ENCODE results near the gene PAMR1.
"Not testable (repeated sequence)": the region's sequence is repeated elsewhere in the genome, so short reads cannot be mapped to it uniquely, and the experiment has no call there.

Gene PAMR1

GRCh38 chr11:35536470-35536869 is 11.1 kb upstream of the PAMR1 start:
- ATAC-seq (replicated peaks), result no peak
- no peak for DNase-seq
- Mint-ChIP-seq H3K4me3 (no peak overlapping the region), H3K36me3 (ENCODE audit: insufficient read depth) (no peaks in the 10 kb centered on the region), H3K27me3 (peaks cover 50 to 63% of the 10 kb centered on the region in 2 donors), H3K9me3 (no peaks in the 10 kb centered on the region), H3K27ac (no peak overlapping the region), H3K4me1 (ENCODE audit: low read depth in 2 of 2) (no peaks in the 10 kb centered on the region)

- DNase-seq (no peak), ATAC-seq (replicated peaks) (no peak)
- Mint-ChIP-seq H3K4me1 (ENCODE audit: low read depth in 2 of 2) (peaks cover 0 to under 1% of the 10 kb centered on the region in 2 donors), H3K27me3 (peaks cover 51 to 63% of the 10 kb centered on the region in 2 donors), H3K9me3 (no peaks in the 10 kb centered on the region), H3K36me3 (ENCODE audit: insufficient read depth) (no peaks in the 10 kb centered on the region), H3K27ac (no peak overlapping the region), H3K4me3 (no peak overlapping the region)
Measured at GRCh38 chr11:35531246-35531645, 5.8 kb upstream of the PAMR1 start.

- H3K4me3 Mint-ChIP-seq, result no peak overlapping the region
- DNase-seq, result no peak
- no peak for ATAC-seq (replicated peaks)
- peaks cover 0 to 3% of the 10 kb centered on the region in 2 donors for H3K4me1 Mint-ChIP-seq (ENCODE audit: low read depth in 2 of 2)
- peaks cover 61 to 75% of the 10 kb centered on the region in 2 donors for H3K27me3 Mint-ChIP-seq
- no peaks in the 10 kb centered on the region for H3K36me3 Mint-ChIP-seq (ENCODE audit: insufficient read depth)
- H3K9me3 Mint-ChIP-seq, result no peaks in the 10 kb centered on the region
- H3K27ac Mint-ChIP-seq, result no peak overlapping the region
Measured at GRCh38 chr11:35529971-35530495, 4.6 kb upstream of the PAMR1 start.

GRCh38 chr11:35526370-35526792 is 965 bp upstream of the PAMR1 start:
- peaks cover 84 to 97% of the 10 kb centered on the region in 2 donors for H3K27me3 Mint-ChIP-seq
- ATAC-seq (replicated peaks), result no peak
- peaks cover 0 to 3% of the 10 kb centered on the region in 2 donors for H3K4me1 Mint-ChIP-seq (ENCODE audit: low read depth in 2 of 2)
- H3K4me3 Mint-ChIP-seq, result no peak overlapping the region
- no peak for DNase-seq
- no peaks in the 10 kb centered on the region for H3K9me3 Mint-ChIP-seq
- H3K27ac Mint-ChIP-seq, result no peak overlapping the region
- no peaks in the 10 kb centered on the region for H3K36me3 Mint-ChIP-seq (ENCODE audit: insufficient read depth)

GRCh38 chr11:35524780-35525179 is 636 bp downstream of the PAMR1 start:
- no peak for ATAC-seq (replicated peaks)
- Mint-ChIP-seq H3K4me3 (no peak overlapping the region), H3K4me1 (ENCODE audit: low read depth in 2 of 2) (peaks cover 0 to 3% of the 10 kb centered on the region in 2 donors)

GRCh38 chr11:35523861-35524260 is 1.6 kb downstream of the PAMR1 start:
- no peak overlapping the region for H3K4me3 Mint-ChIP-seq
- peaks cover 0 to 3% of the 10 kb centered on the region in 2 donors for H3K4me1 Mint-ChIP-seq (ENCODE audit: low read depth in 2 of 2)

More at GRCh38 chr11:35524780-35525179, 636 bp downstream of the PAMR1 start:
- H3K9me3 Mint-ChIP-seq, result no peaks in the 10 kb centered on the region
- no peaks in the 10 kb centered on the region for H3K36me3 Mint-ChIP-seq (ENCODE audit: insufficient read depth)
- peaks cover 74 to 91% of the 10 kb centered on the region in 2 donors for H3K27me3 Mint-ChIP-seq
- no peak overlapping the region for H3K27ac Mint-ChIP-seq
- DNase-seq, result no peak

GRCh38 chr11:35523331-35523768 is 2.1 kb downstream of the PAMR1 start:
- H3K9me3 Mint-ChIP-seq, result no peaks in the 10 kb centered on the region

More at GRCh38 chr11:35523861-35524260, 1.6 kb downstream of the PAMR1 start:
- ATAC-seq (replicated peaks) (no peak), DNase-seq (no peak)
- H3K27me3 Mint-ChIP-seq, result peaks cover 68 to 91% of the 10 kb centered on the region in 2 donors
- H3K36me3 Mint-ChIP-seq (ENCODE audit: insufficient read depth), result no peaks in the 10 kb centered on the region
- H3K27ac Mint-ChIP-seq, result no peak overlapping the region
- no peaks in the 10 kb centered on the region for H3K9me3 Mint-ChIP-seq

GRCh38 chr11:35522091-35522490 is 3.3 kb downstream of the PAMR1 start:
- H3K36me3 Mint-ChIP-seq (ENCODE audit: insufficient read depth); ATAC-seq (replicated peaks); H3K4me1 Mint-ChIP-seq (ENCODE audit: low read depth in 2 of 2); H3K4me3 Mint-ChIP-seq; DNase-seq; H3K27ac Mint-ChIP-seq; H3K9me3 Mint-ChIP-seq: not testable (repeated sequence)
- peaks cover 68 to 91% of the 10 kb centered on the region in 2 donors for H3K27me3 Mint-ChIP-seq

More at GRCh38 chr11:35523331-35523768, 2.1 kb downstream of the PAMR1 start:
- Mint-ChIP-seq H3K27me3 (peaks cover 68 to 91% of the 10 kb centered on the region in 2 donors), H3K27ac (no peak overlapping the region), H3K36me3 (ENCODE audit: insufficient read depth) (no peaks in the 10 kb centered on the region), H3K4me3 (no peak overlapping the region), H3K4me1 (ENCODE audit: low read depth in 2 of 2) (peaks cover 0 to 3% of the 10 kb centered on the region in 2 donors)
- ATAC-seq (replicated peaks) (no peak), DNase-seq (no peak)

GRCh38 chr11:35520376-35520775 is 5.0 kb downstream of the PAMR1 start:
- Mint-ChIP-seq H3K4me1 (ENCODE audit: low read depth in 2 of 2) (no peaks in the 10 kb centered on the region), H3K36me3 (ENCODE audit: insufficient read depth) (no peaks in the 10 kb centered on the region), H3K27me3 (peaks cover 66 to 91% of the 10 kb centered on the region in 2 donors), H3K9me3 (no peaks in the 10 kb centered on the region), H3K27ac (no peak overlapping the region), H3K4me3 (no peak overlapping the region)
- ATAC-seq (replicated peaks) (no peak), DNase-seq (no peak)

- DNase-seq (no peak), ATAC-seq (replicated peaks) (no peak)
- no peaks in the 10 kb centered on the region for H3K9me3 Mint-ChIP-seq
- H3K36me3 Mint-ChIP-seq (ENCODE audit: insufficient read depth), result no peaks in the 10 kb centered on the region
- no peak overlapping the region for H3K27ac Mint-ChIP-seq
- no peaks in the 10 kb centered on the region for H3K4me1 Mint-ChIP-seq (ENCODE audit: low read depth in 2 of 2)
- peaks cover 63 to 91% of the 10 kb centered on the region in 2 donors for H3K27me3 Mint-ChIP-seq
- no peak overlapping the region for H3K4me3 Mint-ChIP-seq
Measured at GRCh38 chr11:35518766-35519165, 6.7 kb downstream of the PAMR1 start.

GRCh38 chr11:35517481-35517880 is 7.9 kb downstream of the PAMR1 start:
- no peaks in the 10 kb centered on the region for H3K9me3 Mint-ChIP-seq
- H3K36me3 Mint-ChIP-seq (ENCODE audit: insufficient read depth), result no peaks in the 10 kb centered on the region
- no peak for DNase-seq
- no peak for ATAC-seq (replicated peaks)
- no peak overlapping the region for H3K27ac Mint-ChIP-seq
- no peak overlapping the region for H3K4me3 Mint-ChIP-seq
- H3K27me3 Mint-ChIP-seq, result peaks cover 54 to 81% of the 10 kb centered on the region in 2 donors
- H3K4me1 Mint-ChIP-seq (ENCODE audit: low read depth in 2 of 2), result no peaks in the 10 kb centered on the region

GRCh38 chr11:35516403-35516802 is 9.0 kb downstream of the PAMR1 start:
- Mint-ChIP-seq H3K27ac (no peak overlapping the region), H3K9me3 (no peaks in the 10 kb centered on the region), H3K36me3 (ENCODE audit: insufficient read depth) (no peaks in the 10 kb centered on the region), H3K27me3 (peaks cover 58 to 81% of the 10 kb centered on the region in 2 donors), H3K4me3 (no peak overlapping the region), H3K4me1 (ENCODE audit: low read depth in 2 of 2) (no peaks in the 10 kb centered on the region)
- DNase-seq, result no peak
- no peak for ATAC-seq (replicated peaks)

GRCh38 chr11:35515224-35515623 is 10.2 kb downstream of the PAMR1 start:
- Mint-ChIP-seq H3K4me3 (no peak overlapping the region), H3K27me3 (peaks cover 70 to 84% of the 10 kb centered on the region in 2 donors), H3K9me3 (no peaks in the 10 kb centered on the region), H3K36me3 (ENCODE audit: insufficient read depth) (no peaks in the 10 kb centered on the region), H3K4me1 (ENCODE audit: low read depth in 2 of 2) (no peaks in the 10 kb centered on the region), H3K27ac (no peak overlapping the region)
- ATAC-seq (replicated peaks) (no peak), DNase-seq (no peak)

- ATAC-seq (replicated peaks) (no peak), DNase-seq (no peak)
- Mint-ChIP-seq H3K27me3 (peaks cover 75 to 88% of the 10 kb centered on the region in 2 donors), H3K4me3 (no peak overlapping the region), H3K4me1 (ENCODE audit: low read depth in 2 of 2) (no peaks in the 10 kb centered on the region), H3K27ac (no peak overlapping the region), H3K9me3 (no peaks in the 10 kb centered on the region), H3K36me3 (ENCODE audit: insufficient read depth) (no peaks in the 10 kb centered on the region)
Measured at GRCh38 chr11:35514481-35514880, 10.9 kb downstream of the PAMR1 start.
